Measurements from ENCODE around the gene ESF1.

ESF1 gene

GRCh38 chr20:13810446-13810845 is 25.7 kb upstream of the ESF1 start:
- Histone ChIP-seq H3K9ac (ENCODE audit: low read depth, low read length) (no peak overlapping the region), H3K9me3 (ENCODE audit: control insufficient read depth, insufficient read depth, low read length) (no peaks in the 10 kb centered on the region), H3K27ac (ENCODE audit: low read depth, low read length) (no peak overlapping the region), H3K4me3 (ENCODE audit: low read depth, low read length) (no peak overlapping the region), H3K27me3 (ENCODE audit: control insufficient read depth, insufficient read depth, low read length) (no peaks in the 10 kb centered on the region), H3K36me3 (ENCODE audit: control insufficient read depth, insufficient read depth, low read length) (peaks cover 98% of the 10 kb centered on the region), H3K4me1 (ENCODE audit: control insufficient read depth, insufficient read depth, low read length) (no peaks in the 10 kb centered on the region)

DNA sequence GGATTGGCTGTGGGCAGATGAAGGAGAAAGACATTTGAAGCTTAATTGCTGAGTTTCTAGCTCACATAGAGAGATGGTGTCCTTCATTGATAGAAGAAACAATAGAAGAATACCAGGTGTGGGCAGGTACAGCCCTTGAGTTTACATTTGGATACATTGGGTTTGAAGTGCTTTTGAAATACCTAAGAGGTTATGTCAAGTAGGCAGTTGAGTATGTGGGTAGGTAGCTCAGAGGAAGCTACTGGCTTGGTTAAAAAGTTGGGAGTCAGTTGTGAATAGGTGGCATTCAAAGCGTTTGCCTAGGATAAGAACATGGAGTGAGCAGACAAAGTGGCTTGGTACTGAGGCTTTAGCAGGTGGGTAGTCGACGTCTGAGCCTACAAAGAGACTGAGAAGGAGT is 25.1 kb upstream of the ESF1 start:
- Histone ChIP-seq H3K27me3 (ENCODE audit: control insufficient read depth, insufficient read depth, low read length) (no peaks in the 10 kb centered on the region), H3K4me3 (ENCODE audit: low read depth, low read length) (no peak overlapping the region), H3K36me3 (ENCODE audit: control insufficient read depth, insufficient read depth, low read length) (peaks cover 98% of the 10 kb centered on the region), H3K4me1 (ENCODE audit: control insufficient read depth, insufficient read depth, low read length) (no peaks in the 10 kb centered on the region), H3K27ac (ENCODE audit: low read depth, low read length) (no peak overlapping the region), H3K9ac (ENCODE audit: low read depth, low read length) (no peak overlapping the region), H3K9me3 (ENCODE audit: control insufficient read depth, insufficient read depth, low read length) (no peaks in the 10 kb centered on the region)

DNA sequence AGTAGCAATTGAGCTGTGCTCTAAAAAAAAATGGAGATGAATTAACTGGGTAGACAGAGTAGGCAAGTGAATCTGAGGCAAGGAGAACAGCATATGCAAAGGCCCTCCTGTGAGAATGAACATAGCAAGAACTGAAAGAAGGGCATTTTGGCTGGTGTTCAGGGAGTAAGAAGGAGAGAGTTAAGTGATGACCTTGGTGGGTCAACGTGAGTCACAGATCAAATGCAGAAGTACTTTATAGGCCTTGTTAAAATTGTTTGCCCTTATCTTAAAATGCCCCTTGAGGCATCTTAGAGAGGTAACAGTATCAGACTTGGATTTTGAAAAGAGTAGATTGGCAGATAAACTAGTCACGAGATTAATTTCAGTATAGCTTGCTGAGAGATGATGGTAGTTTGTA is 24.7 kb upstream of the ESF1 start:
- H3K4me1 ChIP-seq (ENCODE audit: control insufficient read depth, insufficient read depth, low read length), result no peaks in the 10 kb centered on the region
- H3K9ac ChIP-seq (ENCODE audit: low read depth, low read length), result no peak overlapping the region
- no peak overlapping the region for H3K27ac ChIP-seq (ENCODE audit: low read depth, low read length)
- peaks cover 98% of the 10 kb centered on the region for H3K36me3 ChIP-seq (ENCODE audit: control insufficient read depth, insufficient read depth, low read length)
- no peaks in the 10 kb centered on the region for H3K9me3 ChIP-seq (ENCODE audit: control insufficient read depth, insufficient read depth, low read length)
- H3K4me3 ChIP-seq (ENCODE audit: low read depth, low read length), result no peak overlapping the region
- no peaks in the 10 kb centered on the region for H3K27me3 ChIP-seq (ENCODE audit: control insufficient read depth, insufficient read depth, low read length)

DNA sequence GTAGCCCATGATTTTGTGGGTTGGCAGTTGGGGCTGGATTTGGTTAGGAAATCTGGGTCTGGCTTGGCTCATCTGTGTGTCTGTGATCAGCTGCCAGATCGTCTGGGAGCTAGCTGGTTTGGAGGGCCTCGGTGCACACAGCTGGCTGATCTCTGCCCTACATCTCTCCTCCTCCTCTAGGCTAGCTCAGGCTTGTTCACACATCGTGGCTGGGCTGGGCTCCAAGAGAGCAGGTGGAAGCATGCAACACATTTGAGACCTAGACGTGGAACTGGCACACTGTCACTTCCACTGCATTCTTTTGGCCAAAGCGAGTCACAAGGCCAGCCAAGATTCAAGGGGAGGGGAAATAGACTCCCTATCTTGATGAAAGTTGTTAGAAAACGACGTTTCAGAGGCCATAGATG is 16.0 kb upstream of the ESF1 start:
- H3K36me3 ChIP-seq (ENCODE audit: control insufficient read depth, insufficient read depth, low read length), result peaks cover 99% of the 10 kb centered on the region
- H3K9ac ChIP-seq (ENCODE audit: low read depth, low read length), result no peak overlapping the region
- H3K4me1 ChIP-seq (ENCODE audit: control insufficient read depth, insufficient read depth, low read length), result no peaks in the 10 kb centered on the region
- H3K4me3 ChIP-seq (ENCODE audit: low read depth, low read length), result no peak overlapping the region
- no peak overlapping the region for H3K27ac ChIP-seq (ENCODE audit: low read depth, low read length)
- H3K27me3 ChIP-seq (ENCODE audit: control insufficient read depth, insufficient read depth, low read length), result no peaks in the 10 kb centered on the region
- no peaks in the 10 kb centered on the region for H3K9me3 ChIP-seq (ENCODE audit: control insufficient read depth, insufficient read depth, low read length)

DNA sequence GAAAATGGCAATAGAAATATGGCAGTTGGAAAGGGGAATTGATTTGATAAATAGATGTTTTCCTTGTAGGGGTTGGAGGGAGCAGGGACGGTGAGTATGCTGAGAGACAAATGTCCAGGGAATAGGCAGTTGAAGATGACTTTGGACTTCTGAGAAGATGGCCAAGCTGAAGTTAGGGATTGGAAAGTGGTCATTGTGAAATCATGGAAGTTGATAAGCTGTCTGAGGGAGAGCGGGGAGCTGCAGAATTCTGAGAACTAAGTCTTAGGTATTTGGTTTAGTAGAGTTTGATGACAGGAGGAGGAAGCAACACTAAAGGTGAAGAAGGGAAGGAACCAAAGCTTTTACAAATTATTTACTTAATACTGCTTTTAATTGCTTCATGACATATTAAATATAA is 15.3 kb upstream of the ESF1 start:
- Histone ChIP-seq H3K27ac (ENCODE audit: low read depth, low read length) (no peak overlapping the region), H3K4me1 (ENCODE audit: control insufficient read depth, insufficient read depth, low read length) (no peaks in the 10 kb centered on the region), H3K9ac (ENCODE audit: low read depth, low read length) (no peak overlapping the region), H3K36me3 (ENCODE audit: control insufficient read depth, insufficient read depth, low read length) (peaks cover 99% of the 10 kb centered on the region), H3K27me3 (ENCODE audit: control insufficient read depth, insufficient read depth, low read length) (no peaks in the 10 kb centered on the region), H3K4me3 (ENCODE audit: low read depth, low read length) (no peak overlapping the region), H3K9me3 (ENCODE audit: control insufficient read depth, insufficient read depth, low read length) (no peaks in the 10 kb centered on the region)

DNA sequence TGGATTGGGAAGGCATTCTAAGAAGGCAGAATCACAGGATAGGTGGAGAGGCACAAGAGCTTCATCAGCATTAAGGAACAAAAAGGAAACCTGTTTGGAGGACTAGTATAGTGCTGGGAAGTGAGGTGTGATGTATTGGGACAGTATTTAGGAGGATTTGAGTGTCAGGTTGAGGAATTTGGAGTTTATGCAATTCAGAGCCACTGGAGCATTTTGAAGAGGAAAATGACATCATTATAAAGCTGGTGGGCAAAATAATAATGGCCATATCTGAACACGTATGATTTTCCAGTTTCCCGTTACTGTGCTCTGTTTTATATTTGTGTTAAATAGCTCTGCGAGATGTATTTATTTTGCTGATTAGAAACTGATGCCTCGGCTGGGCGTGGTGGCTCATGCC is 14.3 kb upstream of the ESF1 start:
- Histone ChIP-seq H3K4me1 (ENCODE audit: control insufficient read depth, insufficient read depth, low read length) (no peaks in the 10 kb centered on the region), H3K27ac (ENCODE audit: low read depth, low read length) (no peak overlapping the region)

GRCh38 chr20:13794667-13795066 is 9.9 kb upstream of the ESF1 start:
- Histone ChIP-seq H3K27me3 (ENCODE audit: control insufficient read depth, insufficient read depth, low read length) (no peaks in the 10 kb centered on the region), H3K9ac (ENCODE audit: low read depth, low read length) (no peak overlapping the region), H3K4me1 (ENCODE audit: control insufficient read depth, insufficient read depth, low read length) (no peaks in the 10 kb centered on the region), H3K27ac (ENCODE audit: low read depth, low read length) (no peak overlapping the region), H3K9me3 (ENCODE audit: control insufficient read depth, insufficient read depth, low read length) (no peaks in the 10 kb centered on the region), H3K4me3 (ENCODE audit: low read depth, low read length) (no peak overlapping the region), H3K36me3 (ENCODE audit: control insufficient read depth, insufficient read depth, low read length) (peaks cover 97% of the 10 kb centered on the region)

More for the DNA sequence above, 14.3 kb upstream of the ESF1 start:
- no peaks in the 10 kb centered on the region for H3K27me3 ChIP-seq (ENCODE audit: control insufficient read depth, insufficient read depth, low read length)
- H3K36me3 ChIP-seq (ENCODE audit: control insufficient read depth, insufficient read depth, low read length), result peaks cover 97% of the 10 kb centered on the region
- H3K4me3 ChIP-seq (ENCODE audit: low read depth, low read length), result no peak overlapping the region
- H3K9ac ChIP-seq (ENCODE audit: low read depth, low read length), result no peak overlapping the region
- H3K9me3 ChIP-seq (ENCODE audit: control insufficient read depth, insufficient read depth, low read length), result no peaks in the 10 kb centered on the region

DNA sequence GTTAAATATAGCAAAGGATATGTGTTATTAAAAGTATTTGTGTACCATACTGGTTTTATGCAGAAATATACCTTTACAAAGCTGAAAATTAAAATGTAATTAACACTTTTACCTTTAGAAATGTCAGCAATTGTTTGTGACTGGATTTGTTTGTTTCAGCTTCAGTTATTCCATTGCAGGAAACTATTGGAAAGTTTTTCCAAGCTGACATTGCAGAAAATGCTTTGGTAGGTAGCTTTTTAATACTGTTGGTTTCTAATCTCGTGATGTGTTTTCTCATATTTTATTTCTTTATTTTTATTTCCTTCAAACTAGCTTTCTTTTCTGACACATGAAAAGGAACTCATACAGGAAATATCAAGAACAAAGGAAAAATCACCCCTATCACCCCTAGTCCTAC is 8.3 kb upstream of the ESF1 start:
- Histone ChIP-seq H3K4me3 (ENCODE audit: low read depth, low read length) (no peak overlapping the region), H3K4me1 (ENCODE audit: control insufficient read depth, insufficient read depth, low read length) (no peaks in the 10 kb centered on the region), H3K27me3 (ENCODE audit: control insufficient read depth, insufficient read depth, low read length) (no peaks in the 10 kb centered on the region), H3K9me3 (ENCODE audit: control insufficient read depth, insufficient read depth, low read length) (no peaks in the 10 kb centered on the region), H3K36me3 (ENCODE audit: control insufficient read depth, insufficient read depth, low read length) (peaks cover 94% of the 10 kb centered on the region), H3K9ac (ENCODE audit: low read depth, low read length) (no peak overlapping the region), H3K27ac (ENCODE audit: low read depth, low read length) (no peak overlapping the region)

DNA sequence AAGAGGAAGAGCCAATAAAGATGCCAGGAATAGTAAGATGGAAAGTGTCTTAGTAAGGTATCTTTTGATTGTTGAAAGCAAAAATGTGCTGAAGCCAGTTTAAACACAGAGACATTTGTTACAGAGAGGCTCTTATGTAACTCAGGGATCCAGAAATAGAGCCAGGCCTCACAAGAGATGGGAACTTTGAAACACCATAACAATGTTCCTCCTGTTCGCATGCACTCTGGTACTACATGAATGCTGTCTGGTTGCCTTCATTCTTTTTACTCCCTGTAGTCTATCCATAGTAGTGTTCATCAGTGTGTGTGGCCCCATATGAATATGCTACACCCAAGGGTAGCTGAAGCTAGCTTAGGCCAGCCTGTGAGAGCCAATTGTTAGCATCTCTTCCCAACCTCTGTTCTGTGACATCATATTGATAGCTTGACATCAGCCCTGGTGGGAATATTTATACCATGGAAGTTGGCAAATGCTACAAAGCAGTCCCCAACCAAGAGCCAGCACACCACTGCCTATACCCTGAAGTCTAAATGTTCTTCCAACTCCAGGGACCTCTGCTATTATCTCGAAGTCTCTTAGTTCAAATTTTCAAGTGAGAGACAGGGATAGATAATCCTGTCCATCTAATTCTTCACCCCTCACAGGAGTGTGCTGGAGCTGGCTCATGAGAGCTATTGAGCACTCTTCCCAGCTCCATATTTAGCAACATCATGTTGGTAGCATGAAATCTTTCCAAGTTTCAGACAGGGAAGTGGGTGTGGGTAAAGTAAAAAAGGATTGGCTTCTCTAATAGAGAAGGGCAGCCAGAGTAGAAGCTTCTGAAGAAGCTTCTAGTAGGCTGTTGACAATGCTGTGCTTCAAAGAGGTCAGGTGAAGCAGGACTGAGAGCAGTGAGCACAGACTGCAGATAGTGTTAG is 7.1 kb upstream of the ESF1 start:
- Histone ChIP-seq H3K4me1 (ENCODE audit: control insufficient read depth, insufficient read depth, low read length) (peaks cover under 1% of the 10 kb centered on the region), H3K36me3 (ENCODE audit: control insufficient read depth, insufficient read depth, low read length) (peaks cover 93% of the 10 kb centered on the region), H3K4me3 (ENCODE audit: low read depth, low read length) (no peak overlapping the region), H3K9me3 (ENCODE audit: control insufficient read depth, insufficient read depth, low read length) (no peaks in the 10 kb centered on the region), H3K9ac (ENCODE audit: low read depth, low read length) (no peak overlapping the region), H3K27ac (ENCODE audit: low read depth, low read length) (no peak overlapping the region), H3K27me3 (ENCODE audit: control insufficient read depth, insufficient read depth, low read length) (no peaks in the 10 kb centered on the region)

GRCh38 chr20:13790708-13791107 is 6.0 kb upstream of the ESF1 start:
- Histone ChIP-seq H3K9ac (ENCODE audit: low read depth, low read length) (no peak overlapping the region), H3K4me3 (ENCODE audit: low read depth, low read length) (no peak overlapping the region), H3K27ac (ENCODE audit: low read depth, low read length) (no peak overlapping the region), H3K36me3 (ENCODE audit: control insufficient read depth, insufficient read depth, low read length) (peaks cover 86% of the 10 kb centered on the region), H3K9me3 (ENCODE audit: control insufficient read depth, insufficient read depth, low read length) (no peaks in the 10 kb centered on the region), H3K27me3 (ENCODE audit: control insufficient read depth, insufficient read depth, low read length) (no peaks in the 10 kb centered on the region), H3K4me1 (ENCODE audit: control insufficient read depth, insufficient read depth, low read length) (peaks cover 7% of the 10 kb centered on the region)

DNA sequence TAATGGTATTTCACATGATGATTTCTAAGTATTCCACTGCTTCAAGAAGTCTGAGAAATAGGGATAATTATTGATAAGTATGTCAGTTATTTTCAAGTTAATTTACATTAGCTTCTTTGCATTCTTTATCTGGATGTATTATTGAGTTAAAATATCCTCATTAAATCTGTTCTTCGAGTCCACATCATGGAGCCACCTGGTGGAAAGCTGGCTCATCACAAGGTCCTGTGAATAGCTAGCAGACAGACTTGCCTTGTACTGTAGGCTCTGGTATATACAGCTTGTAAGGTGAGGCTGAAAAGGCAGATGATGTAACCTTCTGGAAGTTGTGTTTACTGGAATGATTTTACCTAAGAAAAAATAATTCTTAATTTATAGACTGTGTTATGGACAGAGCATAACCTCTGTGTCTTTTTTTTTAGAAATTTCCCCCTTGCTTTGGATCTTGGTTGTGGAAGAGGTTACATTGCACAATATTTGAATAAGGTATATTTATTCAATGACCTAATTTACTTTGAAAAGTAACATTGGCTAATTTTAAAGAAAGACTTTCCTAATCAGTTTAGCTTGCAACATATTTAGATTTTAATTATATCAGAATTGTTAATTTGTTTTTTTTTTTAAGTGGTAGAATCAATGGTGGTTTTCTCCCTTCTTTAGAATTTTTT is 3.6 kb upstream of the ESF1 start:
- Histone ChIP-seq H3K4me1 (ENCODE audit: control insufficient read depth, insufficient read depth, low read length) (peaks cover 7% of the 10 kb centered on the region), H3K27ac (ENCODE audit: low read depth, low read length) (no peak overlapping the region), H3K9me3 (ENCODE audit: control insufficient read depth, insufficient read depth, low read length) (no peaks in the 10 kb centered on the region), H3K27me3 (ENCODE audit: control insufficient read depth, insufficient read depth, low read length) (no peaks in the 10 kb centered on the region), H3K36me3 (ENCODE audit: control insufficient read depth, insufficient read depth, low read length) (peaks cover 64% of the 10 kb centered on the region), H3K9ac (ENCODE audit: low read depth, low read length) (no peak overlapping the region), H3K4me3 (ENCODE audit: low read depth, low read length) (no peak overlapping the region)
